OCI-LY1 (cell line): ENCODE data around the gene TAT.
"Not testable (repeated sequence)": the region's sequence is repeated elsewhere in the genome, so short reads cannot be mapped to it uniquely, and the experiment has no call there.

ENCODE experiments used
- H2AFZ ChIP-seq: fragments of 200-600 bp; sonication (generic), shearing (Covaris generic); 2 replicates; pipeline ENCODE4 v1.6.0; 2014; ENCODE audit warnings: antibody characterized with exemption, mild to moderate bottlenecking, low read length
- H3F3A ChIP-seq: fragments of 200-600 bp; sonication (generic), shearing (Covaris generic); 2 replicates; pipeline ENCODE4 v1.6.0; 2014; ENCODE audit warnings: mild to moderate bottlenecking, antibody characterized with exemption, low read length, moderate library complexity; ENCODE audit not compliant: insufficient read depth
- H3K27ac ChIP-seq: fragments of 200-600 bp; sonication (generic); 2 replicates; pipeline ENCODE4 v1.5.1; 2014; ENCODE audit warnings: low read length, mixed run types, mild to moderate bottlenecking, low read depth; ENCODE audit not compliant: poor library complexity, severe bottlenecking
- H3K27me3 ChIP-seq: fragments of 200-600 bp; sonication (generic); 2 replicates; pipeline ENCODE4 v1.6.0; 2014; ENCODE audit warnings: antibody characterized with exemption, mild to moderate bottlenecking, low read length, moderate library complexity; ENCODE audit not compliant: insufficient read depth
- H3K36me3 ChIP-seq: fragments of 200-600 bp; sonication (generic); 2 replicates; pipeline ENCODE4 v1.6.1; 2014; ENCODE audit warnings: mild to moderate bottlenecking, antibody characterized with exemption, low read length, moderate library complexity, mixed read lengths; ENCODE audit not compliant: insufficient read depth
- H3K4me1 ChIP-seq: fragments of 200-600 bp; sonication (generic); 2 replicates; pipeline ENCODE4 v1.5.1; 2014; ENCODE audit warnings: mild to moderate bottlenecking, low read length, moderate library complexity; ENCODE audit not compliant: insufficient read depth, severe bottlenecking
- H3K4me2 ChIP-seq: fragments of 200-600 bp; sonication (generic), shearing (Covaris generic); 2 replicates; pipeline ENCODE4 v1.6.1; 2014; ENCODE audit warnings: low read length
- H3K4me3 ChIP-seq: fragments of 200-600 bp; sonication (generic); 2 replicates; pipeline ENCODE4 v1.5.1; 2014; ENCODE audit warnings: low read length, low read depth, mild to moderate bottlenecking, mixed read lengths; ENCODE audit not compliant: poor library complexity, severe bottlenecking
- H3K79me2 ChIP-seq: fragments of 200-600 bp; shearing (Covaris generic); 2 replicates; pipeline ENCODE4 v1.6.1; 2016; ENCODE audit warnings: mixed run types, low read length, mixed read lengths; ENCODE audit not compliant: insufficient read depth
- H3K9ac ChIP-seq: fragments of 200-600 bp; sonication (generic), shearing (Covaris generic); 2 replicates; pipeline ENCODE4 v1.6.1; 2014; ENCODE audit warnings: mild to moderate bottlenecking, low read length, mixed read lengths
- H3K9me2 ChIP-seq: fragments of 200-600 bp; sonication (generic), shearing (Covaris generic); 2 replicates; pipeline ENCODE4 v1.6.1; 2014; ENCODE audit warnings: low read depth, mild to moderate bottlenecking, low read length, mixed read lengths
- H3K9me3 ChIP-seq: fragments of 200-600 bp; shearing (Covaris generic); 2 replicates; pipeline ENCODE4 v1.6.1; 2014; ENCODE audit warnings: low read length, mixed read lengths
- H4K20me1 ChIP-seq: fragments of 200-600 bp; sonication (generic), shearing (Covaris generic); 2 replicates; pipeline ENCODE4 v1.6.0; 2016; ENCODE audit warnings: mild to moderate bottlenecking, low read length; ENCODE audit not compliant: insufficient read depth
- CTCF ChIP-seq: fragments of 200-600 bp; sonication (generic), shearing (Covaris generic); IDR thresholded peaks from 2 replicates; pipeline ENCODE4 v1.5.1; 2017; ENCODE audit warnings: mild to moderate bottlenecking, antibody characterized with exemption, low read length, moderate library complexity, mixed read lengths
- EZH2 ChIP-seq: fragments of 200-600 bp; sonication (generic), shearing (Covaris generic); IDR thresholded peaks from 2 replicates; pipeline ENCODE4 v1.8.0; 2017; ENCODE audit warnings: borderline replicate concordance, mixed run types, mild to moderate bottlenecking, antibody characterized with exemption, low read length, moderate library complexity, mixed read lengths

TAT gene

GRCh38 chr16:71593048-71593999 lies 16.4 kb upstream of the TAT start:
- no peak overlapping the region for H3K4me3 ChIP-seq
- no peaks in the 10 kb centered on the region for H3K9me2 ChIP-seq
- no peak overlapping the region for H2AFZ ChIP-seq
- H3K27me3 ChIP-seq, result 0 out of 2 replicates have a peak, but pooled peaks cover 4% of the 10 kb centered on the region
- H3F3A ChIP-seq, result no peaks in the 10 kb centered on the region
- no peak overlapping the region for H3K9ac ChIP-seq
- no peaks in the 10 kb centered on the region for H4K20me1 ChIP-seq
- H3K36me3 ChIP-seq, result no peaks in the 10 kb centered on the region
- no peak overlapping the region for H3K27ac ChIP-seq
- no peak for TF ChIP-seq CTCF
- no peak for TF ChIP-seq EZH2
- H3K4me1 ChIP-seq, result no peaks in the 10 kb centered on the region
- no peak overlapping the region for H3K4me2 ChIP-seq
- no peaks in the 10 kb centered on the region for H3K9me3 ChIP-seq
- no peaks in the 10 kb centered on the region for H3K79me2 ChIP-seq

DNA sequence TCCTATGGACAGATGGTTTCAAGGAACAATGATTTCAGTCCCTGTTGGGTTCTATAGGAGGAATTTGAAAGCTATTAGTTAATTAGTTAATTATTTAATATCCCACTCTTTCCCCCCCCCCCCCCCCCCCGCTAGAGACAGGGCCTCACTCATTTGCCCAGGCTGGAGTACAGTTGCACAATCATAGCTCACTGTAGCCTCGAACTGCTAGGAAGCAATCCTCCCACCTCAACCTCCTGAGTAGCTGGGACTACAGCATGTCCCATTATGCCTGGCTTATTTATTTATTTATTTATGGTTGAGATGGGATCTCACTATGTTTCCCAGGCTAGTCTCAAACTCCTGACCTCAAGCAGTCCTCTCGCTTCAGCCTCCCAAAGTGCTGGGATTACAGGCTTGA lies 15.0 kb upstream of the TAT start:
- Histone ChIP-seq H2AFZ (no peak overlapping the region), H3K36me3 (no peaks in the 10 kb centered on the region), H3K27me3 (0 out of 2 replicates have a peak, but pooled peaks cover 4% of the 10 kb centered on the region), H4K20me1 (no peaks in the 10 kb centered on the region), H3K4me3 (no peak overlapping the region), H3K9me2 (no peaks in the 10 kb centered on the region), H3F3A (no peaks in the 10 kb centered on the region), H3K9me3 (no peaks in the 10 kb centered on the region), H3K27ac (no peak overlapping the region), H3K9ac (no peak overlapping the region), H3K4me2 (no peak overlapping the region), H3K79me2 (no peaks in the 10 kb centered on the region), H3K4me1 (no peaks in the 10 kb centered on the region)
- TF ChIP-seq EZH2, result no peak
- TF ChIP-seq CTCF, result no peak

DNA sequence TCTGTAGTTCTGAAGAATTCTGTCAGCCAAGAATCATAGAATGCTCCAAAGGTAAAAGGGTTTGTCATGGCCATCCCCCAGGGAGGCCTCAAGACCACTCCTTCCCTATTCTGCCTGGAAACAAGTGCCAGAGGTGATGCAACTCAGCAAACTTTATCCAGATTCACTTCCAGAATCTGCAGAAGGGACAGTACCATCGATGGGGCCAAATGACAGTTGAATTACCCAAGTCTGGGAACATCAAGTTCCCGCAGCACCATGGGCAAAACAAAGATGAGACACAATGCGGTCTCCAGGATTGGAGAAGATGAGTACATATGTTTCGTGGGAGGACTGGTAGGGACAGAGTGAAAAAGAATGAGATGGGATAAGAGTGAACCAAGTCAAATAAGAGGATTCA lies 13.7 kb upstream of the TAT start:
- Histone ChIP-seq H3K4me2 (no peak overlapping the region), H3F3A (no peaks in the 10 kb centered on the region), H3K36me3 (no peaks in the 10 kb centered on the region), H3K9ac (no peak overlapping the region), H4K20me1 (no peaks in the 10 kb centered on the region), H3K4me1 (no peaks in the 10 kb centered on the region), H3K79me2 (no peaks in the 10 kb centered on the region), H3K9me3 (no peaks in the 10 kb centered on the region), H3K9me2 (no peaks in the 10 kb centered on the region), H3K4me3 (no peak overlapping the region), H3K27ac (no peak overlapping the region), H3K27me3 (0 out of 2 replicates have a peak, but pooled peaks cover 4% of the 10 kb centered on the region), H2AFZ (no peak overlapping the region)
- TF ChIP-seq EZH2, result no peak
- TF ChIP-seq CTCF, result no peak

- not testable (repeated sequence) for H3K4me1 ChIP-seq, H3K4me3 ChIP-seq, H3K9ac ChIP-seq, H3K79me2 ChIP-seq, H3K36me3 ChIP-seq, H2AFZ ChIP-seq, H3K27me3 ChIP-seq, H3F3A ChIP-seq, H3K9me3 ChIP-seq, H4K20me1 ChIP-seq, H3K4me2 ChIP-seq, H3K27ac ChIP-seq, H3K9me2 ChIP-seq
Measured at GRCh38 chr16:71590071-71590470, 13.2 kb upstream of the TAT start.

- not testable (repeated sequence) for H3F3A ChIP-seq, H3K9me2 ChIP-seq, H3K27me3 ChIP-seq, H3K27ac ChIP-seq, H3K9me3 ChIP-seq, H2AFZ ChIP-seq, H4K20me1 ChIP-seq, H3K36me3 ChIP-seq, H3K9ac ChIP-seq, H3K4me3 ChIP-seq, H3K4me2 ChIP-seq, H3K4me1 ChIP-seq, H3K79me2 ChIP-seq
Measured at GRCh38 chr16:71589334-71589733, 12.4 kb upstream of the TAT start.
